Neuronal stem cell (in vitro differentiated cells): ENCODE results near the gene LCA5. TPM values are rescaled to one million over a fixed set of nuclear protein-coding genes. Genes with fewer than 3 reads are reported as not detected.

Experiments used
- DNase-seq: peaks from one replicate; pipeline ENCODE4 v3.0.0-alpha.2; 2013; ENCODE audit warnings: low spot score
- H2AFZ ChIP-seq: one replicate; pipeline ENCODE4 v1.6.1; 2013; ENCODE audit warnings: mild to moderate bottlenecking, low read length, inconsistent platforms
- H2AK5ac ChIP-seq: 2 replicates; pipeline ENCODE4 v1.6.1; 2013; ENCODE audit warnings: low read depth, mild to moderate bottlenecking, inconsistent platforms, low read length, moderate library complexity, mixed read lengths
- H2BK120ac ChIP-seq: 2 replicates; pipeline ENCODE4 v1.6.1; 2013; ENCODE audit warnings: low read depth, mild to moderate bottlenecking, inconsistent platforms, low read length, moderate library complexity, mixed read lengths
- H2BK12ac ChIP-seq: one replicate; pipeline ENCODE4 v1.6.1; 2013; ENCODE audit warnings: low read length, inconsistent platforms
- H2BK15ac ChIP-seq: 2 replicates; pipeline ENCODE4 v1.6.1; 2013; ENCODE audit warnings: mild to moderate bottlenecking, low read length, inconsistent platforms, mixed read lengths
- H2BK5ac ChIP-seq: one replicate; pipeline ENCODE4 v1.6.1; 2013; ENCODE audit warnings: inconsistent platforms, mild to moderate bottlenecking, low read length, moderate library complexity
- H3K14ac ChIP-seq: one replicate; pipeline ENCODE4 v1.6.1; 2013; ENCODE audit warnings: low read length, inconsistent platforms
- H3K18ac ChIP-seq: 2 replicates; pipeline ENCODE4 v1.6.1; 2013; ENCODE audit warnings: low read length, inconsistent platforms
- H3K23ac ChIP-seq: 2 replicates; pipeline ENCODE4 v1.6.1; 2013; ENCODE audit warnings: low read depth, mild to moderate bottlenecking, mixed read lengths, low read length, inconsistent platforms; ENCODE audit not compliant: poor library complexity
- H3K27ac ChIP-seq: replicated peaks from 3 replicates; pipeline ENCODE4 v1.5.1; 2013; ENCODE audit warnings: low read length, inconsistent platforms
- H3K27me3 ChIP-seq, 3 experiments: 2 replicates each; pipeline ENCODE4 v1.6.1; 2013; ENCODE audit warnings: low read length in 3 of 3, mild to moderate bottlenecking in 2 of 3, inconsistent platforms in 1 of 3, low read depth in 1 of 3, mixed read lengths in 1 of 3, moderate library complexity in 1 of 3; ENCODE audit not compliant: control insufficient read depth in 3 of 3, insufficient read depth in 3 of 3
- H3K36me3 ChIP-seq, 2 donors: replicated peaks in 1 of 2; 2 replicates each; pipeline ENCODE4 v1.6.1; 2013; ENCODE audit warnings: low read length in 2 of 2; ENCODE audit not compliant: control insufficient read depth in 2 of 2, insufficient read depth in 2 of 2
- H3K4ac ChIP-seq: 2 replicates; pipeline ENCODE4 v1.6.1; 2013; ENCODE audit warnings: inconsistent platforms, mild to moderate bottlenecking, low read length, moderate library complexity
- H3K4me1 ChIP-seq, 2 donors: 1 replicate in 1 of 2; 2 replicates in 1 of 2; pipeline ENCODE4 v1.6.1; 2013; ENCODE audit warnings: low read length in 2 of 2, low read depth in 1 of 2; ENCODE audit not compliant: control insufficient read depth in 2 of 2, insufficient read depth in 1 of 2
- H3K4me2 ChIP-seq: one replicate; pipeline ENCODE4 v1.6.1; 2013; ENCODE audit warnings: mild to moderate bottlenecking, low read length, inconsistent platforms; ENCODE audit not compliant: insufficient read depth, poor library complexity, severe bottlenecking
- H3K4me3 ChIP-seq, 2 donors: 2 replicates each; pipeline ENCODE4 v1.5.1; 2013; ENCODE audit warnings: low read length in 2 of 2, mild to moderate bottlenecking in 2 of 2, inconsistent platforms in 1 of 2, moderate library complexity in 1 of 2
- H3K79me1 ChIP-seq: one replicate; pipeline ENCODE4 v1.6.1; 2013; ENCODE audit warnings: low read depth, mild to moderate bottlenecking, inconsistent platforms, low read length, moderate library complexity
- H3K9ac ChIP-seq: one replicate; pipeline ENCODE4 v1.6.1; 2013; ENCODE audit warnings: mild to moderate bottlenecking, low read depth, low read length, inconsistent platforms; ENCODE audit not compliant: poor library complexity
- H3K9me3 ChIP-seq, 2 donors: replicated peaks in 1 of 2; 2 replicates each; pipeline versions ENCODE3 to v1.6.1; 2013; ENCODE audit warnings: low read length in 2 of 2, mild to moderate bottlenecking in 2 of 2, inconsistent platforms in 1 of 2, low read depth in 1 of 2, mixed read lengths in 1 of 2, moderate library complexity in 1 of 2; ENCODE audit not compliant: control insufficient read depth in 2 of 2, insufficient read depth in 1 of 2
- H4K8ac ChIP-seq: one replicate; pipeline ENCODE4 v1.6.1; 2013; ENCODE audit warnings: low read depth, mild to moderate bottlenecking, inconsistent platforms, low read length, moderate library complexity
- H4K91ac ChIP-seq: one replicate; pipeline ENCODE4 v1.6.1; 2013; ENCODE audit warnings: low read length, low read depth, mild to moderate bottlenecking, inconsistent platforms; ENCODE audit not compliant: poor library complexity
- small RNA-seq: library from polyadenylated mRNA; stranded (forward); fragments of <200 nt; extraction: miRNeasy Mini kit (QIAGEN cat#:217004); gene quantifications from one replicate; pipeline ENCODE3, GENCODE V24; 2013; ENCODE audit not compliant: insufficient read depth

Gene LCA5

DNA sequence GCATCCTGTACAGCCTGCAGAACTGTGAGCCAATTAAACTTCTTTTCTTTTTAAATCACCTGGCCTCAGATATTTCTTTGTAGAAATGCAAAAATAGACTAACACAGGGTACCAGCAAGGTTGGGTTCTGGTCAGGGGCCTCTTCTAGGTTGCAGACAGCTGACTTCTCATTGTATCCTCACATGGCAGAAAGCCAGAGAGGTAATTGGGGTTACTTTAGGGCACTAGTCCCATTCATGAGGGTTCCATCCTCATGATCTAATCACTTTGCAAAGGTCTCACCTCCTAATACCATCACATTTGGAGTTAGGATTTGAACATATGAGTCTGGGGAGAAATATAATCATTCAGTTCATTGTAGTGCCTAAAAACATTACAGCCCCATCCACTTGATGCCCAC, 101.5 kb downstream of the LCA5 start:
- Histone ChIP-seq H3K4me2 (no peak overlapping the region), H3K9me3 (no peaks in the 10 kb centered on the region), H3K18ac (no peak overlapping the region), H3K27ac (no peak overlapping the region), H2AFZ (no peak overlapping the region), H3K14ac (no peak overlapping the region), H2BK5ac (no peak overlapping the region), H3K9ac (no peak overlapping the region), H3K79me1 (no peaks in the 10 kb centered on the region), H2BK12ac (no peak overlapping the region), H3K27me3 (no peaks in the 10 kb centered on the region), H3K4me1 (no peaks in the 10 kb centered on the region), H3K4ac (no peak overlapping the region), H4K8ac (no peak overlapping the region), H2BK120ac (no peak overlapping the region), H4K91ac (no peak overlapping the region), H2AK5ac (no peak overlapping the region), H3K36me3 (no peaks in the 10 kb centered on the region), H3K4me3 (no peak overlapping the region), H2BK15ac (no peak overlapping the region), H3K23ac (no peak overlapping the region)
- no peak for DNase-seq

Small RNAs within 50 kb of the gene (small RNA-seq; reads per million reads assigned to genes)
- gene DBIP1: not detected
